Daoy (cell line): ENCODE data around the gene E4F1. TPM values are rescaled to one million over a fixed set of nuclear protein-coding genes. Genes with fewer than 3 reads are reported as not detected.

ENCODE experiments used
- DNase-seq: peaks from one replicate; pipeline ENCODE4 v3.0.0-alpha.2; 2015; ENCODE audit warnings: low read depth
- total RNA-seq: library from RNA; depleted of rRNA; stranded (reverse); fragments of >200 nt; shearing (Covaris generic); gene quantifications from 2 replicates; pipeline ENCODE4 v1.2.3, GENCODE V29; 2014; rRNA removed

Gene E4F1
- total RNA-seq = 20.5 and 20.8 TPM in 2 replicates

GRCh38 chr16:2223221-2223941 lies at the start of gene E4F1:
Gene E4F1, plus strand, starts transcription at chr16:2223591. Its CDS starts 23 bp downstream, at chr16:2223614.
- DNase-seq = peak; percentile 99

GRCh38 chr16:2173916-2174315 lies 49.5 kb upstream of the E4F1 start:
- no peak for DNase-seq

GRCh38 chr16:2174396-2175131 lies 48.8 kb upstream of the E4F1 start:
- no peak for DNase-seq

GRCh38 chr16:2175454-2175853 lies 47.9 kb upstream of the E4F1 start:
- no peak for DNase-seq

GRCh38 chr16:2176047-2176446 lies 47.3 kb upstream of the E4F1 start:
- DNase-seq = no peak

GRCh38 chr16:2177101-2177500 lies 46.3 kb upstream of the E4F1 start:
- no peak for DNase-seq

GRCh38 chr16:2177561-2177960 lies 45.8 kb upstream of the E4F1 start:
- no peak for DNase-seq

GRCh38 chr16:2178321-2179106 lies 44.9 kb upstream of the E4F1 start:
- no peak for DNase-seq

- DNase-seq = no peak
Measured at GRCh38 chr16:2179107-2179501, 44.3 kb upstream of the E4F1 start.

GRCh38 chr16:2179576-2179975 lies 43.8 kb upstream of the E4F1 start:
- DNase-seq = no peak

GRCh38 chr16:2180461-2180860 lies 42.9 kb upstream of the E4F1 start:
- no peak for DNase-seq

GRCh38 chr16:2180962-2181923 lies 42.1 kb upstream of the E4F1 start:
- DNase-seq = no peak

- DNase-seq = no peak
Measured at GRCh38 chr16:2181952-2182351, 41.4 kb upstream of the E4F1 start.

- DNase-seq = no peak
Measured at GRCh38 chr16:2183671-2184070, 39.7 kb upstream of the E4F1 start.

- DNase-seq = no peak
Measured at GRCh38 chr16:2184346-2184745, 39.0 kb upstream of the E4F1 start.

- no peak for DNase-seq
Measured at GRCh38 chr16:2184962-2185361, 38.4 kb upstream of the E4F1 start.

- DNase-seq = no peak
Measured at GRCh38 chr16:2186064-2186463, 37.3 kb upstream of the E4F1 start.

GRCh38 chr16:2186505-2186904 lies 36.9 kb upstream of the E4F1 start:
- DNase-seq = no peak

- DNase-seq = no peak
Measured at GRCh38 chr16:2187212-2187611, 36.2 kb upstream of the E4F1 start.

GRCh38 chr16:2188395-2188794 lies 35.0 kb upstream of the E4F1 start:
- DNase-seq = no peak

GRCh38 chr16:2189252-2189893 lies 34.0 kb upstream of the E4F1 start:
- no peak for DNase-seq
